Measurements from ENCODE around the gene EPS8L3.

- TF ChIP-seq CTCF (conservative IDR thresholded peaks at IDR 0.05; ENCODE audit: low read depth, low read length) = no peak
- no peak for TF ChIP-seq EZH2 (IDR thresholded peaks at IDR 0.05; ENCODE audit: borderline replicate concordance, low read depth, low read length, poor library complexity, severe bottlenecking)
Observed at GRCh38 chr1:109807402-109807801, 43.7 kb upstream of the EPS8L3 start.

All from A673 (cell line).